ENCODE results near the gene ABCA4.

Gene ABCA4

DNA sequence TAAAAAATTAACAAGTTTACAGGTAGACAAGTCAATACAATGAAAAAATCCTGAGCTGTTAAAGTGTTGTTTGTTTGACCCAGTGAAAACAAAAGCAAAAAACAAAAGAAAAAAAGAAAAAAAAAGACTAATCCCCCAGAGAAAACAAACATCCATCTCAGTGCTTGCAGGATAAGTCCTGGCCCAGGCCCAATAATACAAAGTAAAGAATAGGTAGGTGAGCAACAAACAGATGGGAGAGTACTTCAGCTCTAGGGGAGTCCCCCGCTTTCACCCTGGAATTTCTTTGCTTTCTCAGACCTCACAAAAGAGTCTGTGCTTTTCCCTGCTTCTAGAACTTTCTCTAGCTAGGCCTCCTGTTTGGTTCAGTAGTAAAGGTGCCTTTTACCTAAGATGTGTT is 70.3 kb downstream of the ABCA4 start:
- DNase-seq (ENCODE audit: low spot score), result no peak

DNA sequence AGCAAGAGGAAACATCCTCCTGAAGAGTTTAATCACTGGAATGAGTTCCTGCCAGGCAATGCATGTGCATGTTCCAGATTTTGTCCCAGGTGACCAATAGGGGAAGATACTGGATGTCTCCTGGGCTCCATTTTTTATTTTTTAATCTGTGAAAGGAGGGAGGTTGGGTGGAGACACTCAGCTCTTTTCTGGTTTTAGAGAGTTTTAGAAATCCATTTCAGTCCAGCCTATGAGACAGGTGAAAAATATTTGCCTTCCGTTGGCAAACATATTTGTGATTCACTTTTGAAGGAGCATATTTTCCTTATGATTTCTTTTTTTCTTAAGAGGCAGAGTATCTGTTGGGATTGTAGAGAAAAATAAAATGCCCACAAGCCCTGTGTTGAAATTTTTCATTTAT is 70.7 kb downstream of the ABCA4 start:
- DNase-seq (ENCODE audit: low spot score), result no peak

DNA sequence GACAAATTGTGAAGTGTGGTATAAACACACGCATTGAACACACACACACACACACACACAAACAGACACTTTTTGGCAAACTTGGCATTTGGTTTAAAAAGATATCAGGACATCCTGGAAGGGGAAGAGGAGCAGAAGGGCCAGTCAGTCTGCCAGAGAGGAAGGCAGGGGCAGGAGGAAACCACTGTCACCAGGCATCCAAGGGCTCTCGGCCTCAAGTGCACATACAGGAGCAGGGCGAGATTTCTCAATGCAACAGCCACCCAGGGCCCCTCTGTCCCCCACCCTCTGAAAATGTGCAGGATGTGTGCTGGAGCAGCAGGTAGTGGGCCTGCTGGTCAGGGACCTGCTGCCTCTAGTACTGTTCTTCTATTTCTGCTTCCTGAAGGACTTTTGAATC is 71.2 kb downstream of the ABCA4 start:
- DNase-seq (ENCODE audit: low spot score), result no peak

DNA sequence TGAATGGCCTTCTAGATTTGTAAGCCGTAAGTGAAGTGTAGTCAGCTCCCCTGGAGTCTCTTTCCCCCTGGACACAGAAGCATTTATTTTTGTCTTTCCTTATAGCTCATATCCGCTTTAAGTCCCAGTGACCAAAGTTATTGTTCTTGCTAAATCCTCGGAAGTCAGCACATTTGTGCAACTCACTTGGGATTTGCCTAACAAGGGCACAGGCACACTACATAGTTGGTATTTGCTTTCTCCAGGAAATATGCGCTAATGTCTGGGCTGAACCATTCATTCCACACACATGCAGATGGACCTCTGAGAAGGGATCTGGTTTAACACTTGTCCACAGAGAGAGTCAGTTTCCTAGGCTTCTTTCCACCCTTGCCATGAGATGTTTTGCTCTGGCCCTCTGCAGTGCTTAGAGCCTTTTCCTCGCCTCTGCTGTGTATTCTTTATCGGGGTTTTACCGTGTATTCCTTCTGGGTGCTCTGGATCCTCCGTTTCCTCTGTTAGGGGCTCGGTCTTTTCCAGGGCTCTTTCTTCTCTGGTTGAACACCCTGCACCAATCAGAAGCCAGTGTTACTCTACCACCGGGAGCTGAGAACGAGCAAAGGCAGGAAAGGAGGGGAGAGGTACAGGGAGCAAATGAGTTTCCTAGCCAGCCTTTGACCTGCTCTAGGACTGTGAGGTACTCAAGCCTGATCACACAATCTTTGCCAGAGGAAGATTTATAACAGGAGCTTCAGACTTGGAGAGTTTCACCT is 72.4 kb downstream of the ABCA4 start:
- DNase-seq (ENCODE audit: low spot score), result no peak

DNA sequence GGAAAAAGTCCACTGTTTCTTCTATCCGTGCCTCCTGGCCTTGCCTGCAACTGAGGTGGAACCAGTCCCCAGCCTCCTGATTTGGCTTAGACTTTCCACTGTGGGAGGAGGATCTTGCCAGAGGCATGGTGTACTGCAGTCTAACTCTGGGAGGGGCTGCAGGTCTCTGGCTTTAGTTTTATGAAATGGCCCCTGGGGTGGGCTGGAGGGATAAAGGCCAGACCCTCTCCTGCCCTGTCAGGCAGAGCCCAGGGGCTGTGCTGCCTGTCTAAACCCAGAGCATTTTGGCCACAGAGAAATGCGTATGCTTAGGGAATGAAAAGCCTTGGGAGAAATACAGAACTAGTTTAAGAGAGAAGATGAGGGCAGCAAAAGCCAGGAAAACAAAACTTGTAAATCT is 73.0 kb downstream of the ABCA4 start:
- no peak for DNase-seq (ENCODE audit: low spot score)

DNA sequence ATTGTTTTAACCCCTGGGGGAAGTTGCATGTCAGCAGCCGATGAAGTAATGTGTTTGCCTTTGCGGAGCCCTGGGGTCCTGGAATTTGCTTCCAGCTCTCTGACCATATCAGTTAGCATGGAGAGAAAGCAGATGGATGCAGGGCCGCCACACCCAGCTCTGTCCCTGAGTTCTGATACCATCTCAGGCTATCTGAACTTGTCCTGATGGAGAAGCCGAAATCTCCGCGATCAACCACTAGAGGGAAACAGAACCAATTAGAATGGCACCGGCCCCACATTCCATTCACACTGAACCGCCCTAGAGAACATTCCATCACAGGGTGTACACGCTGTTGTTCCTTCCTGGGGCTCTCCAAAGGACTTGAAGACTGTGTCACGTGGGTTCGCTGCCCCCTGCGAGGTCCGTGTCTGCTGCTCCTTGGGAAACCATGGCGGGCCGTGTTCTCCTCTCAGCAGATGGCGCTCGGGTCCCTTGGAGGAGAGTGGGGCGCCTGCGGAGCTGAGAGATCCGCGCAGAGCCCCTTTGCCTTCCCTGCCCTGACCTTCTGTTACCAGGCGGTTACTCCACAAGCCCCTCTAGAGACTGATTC is 75.4 kb downstream of the ABCA4 start:
- peak; percentile 40 for DNase-seq (ENCODE audit: low spot score)

DNA sequence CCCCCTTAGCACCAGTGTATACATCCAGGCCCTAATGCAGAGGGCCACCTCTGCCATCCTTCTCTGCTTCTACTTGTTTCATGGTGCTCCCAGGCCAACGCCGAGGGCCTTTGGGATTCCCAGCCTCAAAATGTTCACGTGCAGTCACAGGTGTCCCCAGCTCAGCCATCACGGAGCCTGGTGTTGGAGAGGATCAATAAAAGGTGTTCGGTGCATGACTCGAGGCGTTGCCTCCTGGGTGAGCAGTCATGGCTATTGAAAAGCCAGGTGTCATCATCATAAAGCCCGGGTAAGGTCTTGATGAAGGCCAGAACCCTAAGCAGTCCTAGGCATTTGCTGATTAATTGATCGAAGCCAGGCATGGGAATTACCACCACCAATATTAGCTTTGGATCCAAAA is 76.1 kb downstream of the ABCA4 start:
- DNase-seq (ENCODE audit: low spot score), result no peak

DNA sequence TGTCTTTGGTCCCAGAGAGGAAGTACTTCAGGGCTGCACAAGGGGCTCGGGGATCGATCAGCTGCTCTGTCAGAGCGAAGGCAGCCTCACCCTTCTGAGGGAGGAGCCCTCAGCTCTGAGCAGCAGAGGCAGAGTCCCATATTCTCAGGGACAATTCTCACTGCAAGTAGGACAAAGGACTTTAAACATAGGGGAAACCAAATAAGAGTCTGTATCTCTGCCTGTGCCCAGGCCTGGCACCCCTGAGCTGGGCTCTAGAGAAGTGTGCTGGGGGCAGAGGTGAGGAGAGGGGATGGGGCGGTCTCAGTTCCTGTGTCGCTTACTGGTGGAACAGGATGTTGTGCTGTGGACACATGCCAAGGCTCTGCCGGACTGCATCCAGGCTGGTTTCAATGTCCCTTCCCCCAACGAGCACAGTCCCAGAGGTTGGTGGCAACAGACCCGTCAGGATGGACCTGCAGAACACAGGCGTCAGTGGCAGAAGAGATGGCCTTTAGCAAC is 76.6 kb downstream of the ABCA4 start:
- peak; percentile 34 for DNase-seq (ENCODE audit: low spot score)

DNA sequence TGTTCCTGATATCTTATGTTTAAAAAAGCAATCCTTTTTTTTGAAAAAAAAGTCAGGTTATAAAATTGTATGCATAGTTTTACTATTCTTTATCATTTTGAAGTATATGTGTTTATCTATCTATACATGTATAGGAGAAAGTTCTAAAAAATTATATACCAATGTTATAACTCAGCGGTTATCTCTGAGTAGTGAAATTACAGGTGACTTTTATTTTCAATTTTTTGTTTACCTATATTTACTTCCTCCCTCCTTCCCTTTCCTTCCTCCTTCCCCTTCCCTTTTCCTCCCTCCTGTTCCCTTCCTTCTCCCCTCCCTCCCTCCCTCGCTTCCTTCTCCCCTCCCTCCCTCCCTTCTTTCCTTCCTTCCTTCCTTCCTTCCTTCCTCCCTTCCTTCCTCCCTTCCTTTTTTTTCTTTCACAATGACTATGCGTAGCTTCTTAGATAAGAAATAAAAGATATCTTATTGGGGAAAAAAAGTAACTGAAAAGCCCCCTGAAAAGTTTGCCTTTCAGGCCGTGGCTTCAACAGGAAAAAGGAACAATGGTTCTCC is 77.1 kb downstream of the ABCA4 start:
- DNase-seq (ENCODE audit: low spot score), result no peak

DNA sequence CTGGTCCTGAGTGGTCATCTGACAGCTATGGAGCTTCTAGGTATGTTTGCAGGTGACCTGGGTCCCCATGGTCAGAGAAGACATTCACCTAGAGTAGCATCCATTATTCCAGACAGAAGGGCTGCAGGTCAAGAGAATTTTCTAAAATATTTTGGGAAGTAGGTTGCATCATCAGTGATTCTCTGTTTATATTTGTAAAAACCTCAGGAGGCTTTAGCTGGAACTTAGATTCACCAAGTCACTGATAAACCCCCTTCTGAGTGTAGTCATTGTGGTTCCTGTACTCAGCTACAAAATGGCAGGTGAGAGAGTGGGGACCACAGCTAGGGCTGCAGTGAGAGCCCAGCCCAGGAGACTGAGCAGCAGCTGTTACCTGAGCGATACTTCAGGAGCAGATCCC is 78.6 kb downstream of the ABCA4 start:
- no peak for DNase-seq (ENCODE audit: low spot score)

DNA sequence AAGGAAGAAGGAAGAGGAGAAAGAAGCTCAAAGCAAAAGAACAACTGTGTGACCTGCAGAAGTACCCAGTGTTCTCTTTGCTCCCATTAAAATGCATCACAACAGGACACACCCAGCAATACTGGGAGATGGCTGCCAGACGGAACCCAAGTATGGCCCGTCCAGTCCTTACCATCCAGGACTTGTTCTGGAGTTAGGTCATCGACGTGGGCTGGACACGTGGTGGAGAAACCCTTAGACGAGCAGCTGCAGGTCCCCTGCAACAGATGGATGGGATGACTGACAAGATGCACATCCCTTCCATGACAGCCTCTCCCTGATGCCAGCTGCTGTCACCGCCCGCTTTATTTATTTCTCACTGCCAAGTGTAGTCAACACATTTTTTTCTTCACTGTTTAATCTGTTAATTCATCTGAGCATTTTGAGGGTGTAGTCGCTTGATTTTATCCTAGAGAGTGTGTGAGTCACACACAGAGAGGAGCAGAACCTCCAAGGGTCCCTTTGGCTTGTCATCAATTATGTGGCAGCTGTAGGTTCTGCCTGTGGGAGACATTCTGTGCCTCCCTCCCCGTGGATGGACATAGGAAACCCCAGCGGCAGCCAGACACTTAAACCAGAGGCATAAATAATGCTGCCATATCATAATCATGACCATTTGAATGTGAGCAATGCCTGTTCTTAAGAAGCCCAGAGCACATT is 80.9 kb downstream of the ABCA4 start:
- DNase-seq (ENCODE audit: low spot score), result no peak

DNA sequence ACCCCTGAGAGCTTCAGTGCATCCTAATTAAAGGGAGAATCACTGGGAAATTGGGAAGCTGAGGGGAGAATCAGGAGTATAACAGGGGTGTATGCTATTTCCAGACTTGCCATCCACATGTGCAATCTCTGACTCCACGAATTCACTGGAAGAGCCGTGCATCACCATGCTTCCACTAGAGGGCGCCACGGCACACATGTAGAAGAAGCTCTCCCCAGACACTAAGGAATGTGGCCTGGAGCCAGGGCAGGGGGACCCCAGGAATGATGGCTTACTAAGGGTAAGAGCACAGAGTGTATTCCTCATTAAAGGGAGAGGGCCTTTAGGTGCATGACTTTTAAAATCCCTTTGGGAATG is 81.5 kb downstream of the ABCA4 start:
- DNase-seq (ENCODE audit: low spot score), result peak; percentile 77

DNA sequence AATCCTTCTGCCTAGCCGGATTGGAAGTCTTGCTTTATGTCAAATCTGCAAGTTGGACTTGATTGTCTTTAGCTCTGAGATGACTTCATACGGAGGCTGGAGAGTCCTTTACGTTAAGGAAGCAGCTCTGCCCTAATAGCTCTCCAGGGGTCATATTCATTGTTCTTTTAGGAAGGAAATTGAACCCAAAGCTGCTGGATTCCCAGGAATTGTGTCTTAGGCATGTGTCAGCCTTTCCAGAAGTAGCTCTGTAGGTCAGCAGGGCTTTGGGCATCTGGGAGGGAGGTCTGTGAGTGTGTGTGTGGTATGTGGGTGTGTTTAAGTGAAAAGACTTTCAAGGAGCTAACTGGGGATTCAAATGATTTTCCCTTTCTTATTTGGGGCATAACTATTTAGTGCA is 82.4 kb downstream of the ABCA4 start:
- no peak for DNase-seq (ENCODE audit: low spot score)

DNA sequence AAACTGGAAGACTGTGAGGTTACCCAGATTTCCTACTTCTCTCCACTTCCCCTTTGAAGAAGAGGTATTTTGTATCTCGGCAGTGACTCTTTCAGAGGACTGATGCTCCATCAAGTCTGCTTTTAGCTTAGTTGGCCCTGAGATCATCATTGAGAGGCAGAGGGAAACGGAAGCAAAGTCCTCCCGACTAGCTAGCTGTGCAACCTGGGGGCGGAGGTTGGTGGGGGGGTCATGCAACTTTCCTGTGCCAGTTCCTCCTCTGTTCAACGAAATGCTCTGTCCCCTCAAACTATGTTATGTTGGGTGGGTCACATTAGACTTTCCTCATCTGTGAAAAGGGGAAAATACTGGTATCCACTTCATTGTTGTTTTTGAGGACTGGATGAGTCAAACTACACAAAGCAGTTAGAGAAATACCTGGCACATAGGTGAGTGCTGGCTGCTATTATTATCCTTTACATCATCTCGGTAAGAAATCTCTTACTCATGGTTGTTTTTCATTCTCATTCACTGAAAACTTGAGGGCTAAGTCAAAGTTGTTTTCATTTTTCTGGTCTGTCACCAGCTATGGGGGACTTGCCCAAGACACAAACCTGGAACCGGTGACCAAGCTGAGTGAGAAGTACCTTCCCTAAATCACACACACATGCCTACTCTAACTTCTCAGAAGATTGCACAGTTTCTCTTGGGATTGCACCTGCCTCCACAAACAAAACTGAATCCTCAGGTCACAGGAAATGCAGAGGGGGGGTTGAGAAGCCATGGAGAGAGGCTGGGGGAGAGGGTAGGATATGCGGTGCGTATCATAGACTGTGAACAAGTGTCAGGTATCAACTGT is 83.3 kb downstream of the ABCA4 start:
- no peak for DNase-seq (ENCODE audit: low spot score)

DNA sequence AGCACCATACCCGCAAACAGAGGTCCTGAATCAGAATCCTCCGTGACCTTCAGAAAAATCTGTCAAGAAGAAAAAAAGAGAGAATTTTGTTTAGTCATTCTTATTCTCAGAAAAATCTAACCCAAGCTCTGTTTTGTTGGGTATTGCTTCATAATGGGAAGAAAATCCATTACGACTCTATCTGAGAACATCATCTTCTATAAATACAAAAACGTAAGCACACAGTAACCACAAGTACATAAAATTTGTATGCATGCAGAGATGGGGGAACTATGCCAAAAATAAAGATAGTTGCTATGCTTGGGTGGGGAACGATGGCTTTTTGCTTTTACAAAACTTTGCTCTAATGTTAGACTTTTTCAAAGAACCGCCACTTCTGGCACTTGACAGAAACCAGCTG is 84.2 kb downstream of the ABCA4 start:
- DNase-seq (ENCODE audit: low spot score), result no peak

DNA sequence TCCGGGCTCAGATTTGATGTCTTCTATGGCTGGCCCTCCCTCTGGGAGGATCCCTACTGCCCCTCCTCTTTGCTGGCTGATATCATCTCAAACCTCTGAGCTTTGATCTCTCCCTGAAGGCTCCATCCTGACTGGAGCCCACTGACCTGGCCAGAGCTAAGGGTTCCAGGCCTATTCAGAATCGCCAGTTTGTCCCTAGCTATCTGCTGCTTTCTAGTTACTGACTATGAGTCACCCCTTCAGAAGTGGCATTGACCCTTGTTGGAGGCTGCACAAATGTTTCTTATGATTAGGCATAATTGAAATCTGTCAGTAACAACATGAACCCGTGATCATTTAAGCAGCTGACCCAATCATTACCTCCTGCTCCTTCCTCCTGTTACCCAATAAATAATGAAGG is 87.1 kb downstream of the ABCA4 start:
- no peak for DNase-seq (ENCODE audit: low spot score)

DNA sequence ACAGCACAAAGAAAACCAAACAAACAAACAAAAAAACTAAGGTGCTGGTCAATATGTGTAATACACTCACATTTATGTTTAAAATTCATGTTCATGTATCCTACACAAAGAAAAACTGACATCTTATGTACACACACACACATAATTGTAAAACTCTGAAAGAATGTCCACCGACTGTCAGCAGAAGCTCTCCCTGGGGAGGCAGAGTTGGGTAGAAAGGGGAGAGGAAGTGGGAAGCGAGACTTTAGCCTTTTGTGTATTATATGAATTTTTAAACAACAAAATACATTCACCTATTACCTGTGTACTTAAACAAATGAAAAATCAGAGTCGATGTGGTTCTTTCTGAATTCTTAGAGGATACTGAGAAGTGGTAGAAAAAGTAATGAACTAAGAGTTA is 88.3 kb downstream of the ABCA4 start:
- DNase-seq (ENCODE audit: low spot score), result no peak

DNA sequence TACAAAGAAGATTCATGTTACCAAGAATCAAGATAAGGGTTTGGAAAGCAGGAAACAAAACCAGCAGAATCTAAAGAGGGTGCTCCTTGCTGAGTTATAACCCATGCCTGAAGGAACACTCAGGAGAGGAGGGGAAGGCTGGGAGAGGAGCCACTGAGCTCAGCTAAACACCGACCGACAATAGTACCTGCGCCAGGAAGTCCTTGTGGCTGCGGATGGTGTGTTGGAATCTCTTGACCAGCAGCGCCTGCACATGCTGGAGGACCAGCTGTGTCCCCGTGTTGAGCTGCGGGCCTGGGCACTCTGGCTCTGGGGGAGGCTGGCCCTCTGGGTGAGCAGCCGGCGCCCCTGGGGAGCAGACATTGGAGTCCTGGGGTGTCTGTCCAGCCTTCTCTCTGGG is 89.4 kb downstream of the ABCA4 start:
- DNase-seq (ENCODE audit: low spot score), result no peak

DNA sequence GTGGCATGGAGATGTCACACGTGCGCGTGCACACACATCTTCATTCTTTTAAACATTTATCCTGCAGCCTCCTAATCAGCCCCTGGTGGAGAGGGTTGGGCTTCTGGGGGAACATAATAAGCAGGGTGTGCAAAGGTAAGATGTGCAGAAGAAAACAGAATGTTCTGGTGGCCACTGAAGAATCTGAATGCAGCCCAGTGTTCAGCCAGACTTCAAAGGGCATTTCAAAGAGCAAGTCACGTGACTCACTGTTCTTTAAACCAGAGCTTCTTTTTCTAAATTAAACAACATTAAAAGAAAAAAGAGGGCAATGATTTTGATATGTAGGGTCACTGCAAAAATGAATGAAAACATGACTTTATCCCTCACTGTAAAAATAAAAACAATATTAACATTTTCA is 89.8 kb downstream of the ABCA4 start:
- DNase-seq (ENCODE audit: low spot score), result no peak

DNA sequence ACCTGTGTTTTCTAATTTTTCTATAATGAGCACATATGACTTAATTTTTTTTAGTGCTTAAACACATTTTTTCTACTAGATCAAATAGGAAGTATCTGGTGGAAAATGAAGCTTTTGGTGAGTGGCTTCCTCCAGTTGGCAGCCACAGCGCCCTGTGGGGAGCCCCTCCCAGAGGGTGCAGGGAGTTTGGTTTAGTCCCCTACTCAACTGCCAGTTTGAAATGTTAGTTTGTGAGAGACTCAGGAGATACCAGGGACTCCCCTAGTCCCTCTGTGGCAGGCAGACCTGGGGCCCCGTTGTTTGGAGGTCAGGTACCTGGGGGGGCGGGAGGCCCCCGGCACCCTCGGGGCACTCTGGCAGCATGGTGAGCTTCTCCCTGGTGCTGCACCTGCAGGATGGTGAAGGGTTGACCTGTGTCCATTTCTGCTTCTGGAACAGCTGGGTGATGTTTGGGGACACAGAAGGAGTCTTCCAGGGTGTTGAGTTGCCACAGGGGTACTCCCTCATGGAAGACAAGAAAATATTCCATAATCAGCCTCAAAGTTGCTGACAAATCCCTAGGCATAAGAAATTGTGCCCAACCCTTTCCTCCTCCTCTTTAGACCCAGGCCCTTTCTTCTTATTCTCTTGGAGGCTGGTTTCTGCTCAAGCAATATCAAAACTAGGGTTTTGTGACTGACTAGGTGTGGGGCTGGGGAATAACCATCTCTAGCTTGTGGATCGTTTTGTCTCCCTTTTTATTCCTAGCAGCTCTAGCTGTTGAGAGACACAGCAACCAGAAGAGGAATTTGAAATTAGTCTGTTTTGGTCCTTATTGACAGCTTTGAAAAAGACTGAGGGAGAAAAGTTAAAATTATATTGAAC is 91.6 kb downstream of the ABCA4 start:
- no peak for DNase-seq (ENCODE audit: low spot score)

Data from hematopoietic multipotent progenitor cell treated with erythropoietin and hydrocortisone succinate and interleukin-3 and kit ligand, for 15 days (in vitro differentiated cells).